CD14-positive monocyte (primary cell): ENCODE measurements around the gene BCAP29. TPM values are rescaled to one million over a fixed set of nuclear protein-coding genes. Genes with fewer than 3 reads are reported as not detected.

Source experiments
- DNase-seq, 3 donors: peaks; one replicate each; pipeline ENCODE4 v3.0.0-alpha.2; 2011 to 2022
- H2AFZ ChIP-seq: 2 replicates; pipeline ENCODE4 v1.6.0; 2012; ENCODE audit warnings: mild to moderate bottlenecking, low read depth, low read length, inconsistent platforms; ENCODE audit not compliant: insufficient read depth, poor library complexity, severe bottlenecking
- H3K27ac ChIP-seq, 2 donors: 1 replicate in 1 of 2; 2 replicates in 1 of 2; pipeline ENCODE4 v1.5.1; 2012 to 2013; ENCODE audit warnings: low read length in 2 of 2, control low read depth in 1 of 2, inconsistent platforms in 1 of 2, low read depth in 1 of 2, mild to moderate bottlenecking in 1 of 2
- H3K27me3 ChIP-seq, 2 donors: one replicate each; pipeline versions ENCODE4 v1.6.0 to v1.6.1; 2011 to 2013; ENCODE audit warnings: low read length in 2 of 2; ENCODE audit not compliant: control insufficient read depth in 2 of 2, insufficient read depth in 2 of 2
- H3K36me3 ChIP-seq, 2 donors: replicated peaks in 1 of 2; 1 replicate in 1 of 2; 2 replicates in 1 of 2; pipeline versions ENCODE4 v1.5.1 to v1.6.1; 2012 to 2013; ENCODE audit warnings: low read length in 2 of 2, control low read depth in 1 of 2, inconsistent platforms in 1 of 2, mild to moderate bottlenecking in 1 of 2; ENCODE audit not compliant: insufficient read depth in 2 of 2, control insufficient read depth in 1 of 2
- H3K4me1 ChIP-seq, 2 donors: 1 replicate in 1 of 2; 2 replicates in 1 of 2; pipeline versions ENCODE4 v1.5.1 to v1.6.1; 2012 to 2013; ENCODE audit warnings: low read length in 2 of 2, control low read depth in 1 of 2, inconsistent platforms in 1 of 2, mild to moderate bottlenecking in 1 of 2, moderate library complexity in 1 of 2; ENCODE audit not compliant: insufficient read depth in 2 of 2, control insufficient read depth in 1 of 2
- H3K4me2 ChIP-seq: replicated peaks from 2 replicates; pipeline ENCODE3; 2012; ENCODE audit warnings: low read length, moderate library complexity, mild to moderate bottlenecking; ENCODE audit not compliant: poor library complexity, severe bottlenecking; ENCODE audit errors: extremely low read depth
- H3K4me3 ChIP-seq, 3 experiments: fragments of 200-600 bp in 1 of 3; sonication (generic) in 1 of 3; replicated peaks in 1 of 3; 1 replicate in 2 of 3; 2 replicates in 1 of 3; pipeline ENCODE4 v1.5.1; 2011 to 2013; ENCODE audit warnings: low read length in 3 of 3, mild to moderate bottlenecking in 3 of 3, control low read depth in 2 of 3, low read depth in 2 of 3, inconsistent platforms in 1 of 3, moderate library complexity in 1 of 3
- H3K79me2 ChIP-seq: 2 replicates; pipeline ENCODE4 v1.6.0; 2012; ENCODE audit warnings: mild to moderate bottlenecking, control low read depth, inconsistent platforms, low read length, moderate library complexity; ENCODE audit not compliant: insufficient read depth
- H3K9ac ChIP-seq: 2 replicates; pipeline ENCODE4 v1.6.0; 2017; ENCODE audit warnings: low read length, mild to moderate bottlenecking; ENCODE audit not compliant: insufficient read depth, poor library complexity, severe bottlenecking
- H3K9me3 ChIP-seq, 2 donors: replicated peaks in 1 of 2; 1 replicate in 1 of 2; 2 replicates in 1 of 2; pipeline versions ENCODE4 v1.5.1 to v1.6.1; 2012 to 2013; ENCODE audit warnings: low read length in 2 of 2, control low read depth in 1 of 2; ENCODE audit not compliant: control insufficient read depth in 1 of 2, insufficient read depth in 1 of 2
- H4K20me1 ChIP-seq: 2 replicates; pipeline ENCODE4 v1.6.0; 2012; ENCODE audit warnings: mild to moderate bottlenecking, low read length, control low read depth, moderate library complexity; ENCODE audit not compliant: insufficient read depth
- H3K27ac Mint-ChIP-seq, 7 donors: one replicate each; pipeline ENCODE4 v1.8.0; 2020; ENCODE audit warnings: mild to moderate bottlenecking in 7 of 7, mixed read lengths in 7 of 7, moderate library complexity in 6 of 7, inconsistent platforms in 2 of 7
- H3K27me3 Mint-ChIP-seq, 3 donors: one replicate each; pipeline ENCODE4 v1.8.0; 2021 to 2022; ENCODE audit warnings: low read depth in 3 of 3, mild to moderate bottlenecking in 3 of 3, mixed read lengths in 3 of 3, moderate library complexity in 3 of 3, inconsistent platforms in 1 of 3
- H3K36me3 Mint-ChIP-seq, 2 donors: one replicate each; pipeline ENCODE4 v1.8.0; 2020; ENCODE audit warnings: mixed read lengths in 2 of 2, inconsistent platforms in 1 of 2, mild to moderate bottlenecking in 1 of 2
- H3K4me1 Mint-ChIP-seq: one replicate; pipeline ENCODE4 v1.8.0; 2020; ENCODE audit warnings: mild to moderate bottlenecking, mixed read lengths
- H3K4me3 Mint-ChIP-seq, 2 donors: one replicate each; pipeline ENCODE4 v1.8.0; 2020; ENCODE audit warnings: mild to moderate bottlenecking in 2 of 2, mixed read lengths in 2 of 2, moderate library complexity in 1 of 2
- H3K9me3 Mint-ChIP-seq, 7 donors: one replicate each; pipeline ENCODE4 v1.8.0; 2020 to 2022; ENCODE audit warnings: mixed read lengths in 7 of 7, mild to moderate bottlenecking in 6 of 7, moderate library complexity in 6 of 7, inconsistent platforms in 2 of 7
- CTCF ChIP-seq: fragments of 200-600 bp; IDR thresholded peaks from one replicate; pipeline ENCODE4 v1.8.0; 2022; ENCODE audit warnings: antibody characterized with exemption, mild to moderate bottlenecking
- WGBS: methylation state at CpG from one replicate; pipeline ENCODE4 v1.1.5; 2013; ENCODE audit warnings: missing lambda C conversion rate; ENCODE audit not compliant: insufficient coverage; 5-methylcytosine and 5-hydroxymethylcytosine counted together
- intact Hi-C, 2 donors: fragments of 100-400 bp; cut with micrococcal nuclease; formaldehyde crosslinking; loops; one replicate each; pipeline versions ENCODE4 v1.15.0 to v1.15.1; 2023
- polyA plus RNA-seq, 3 donors: library from polyadenylated mRNA; depleted of rRNA in 1 of 3; unstranded in 2 of 3; stranded (reverse) in 1 of 3; fragments of 300-500 nt in 2 of 3; fragments of >200 nt in 1 of 3; fragmentation: Illumina TruSeq in 2 of 3; gene quantifications; 1 replicate in 2 of 3; 2 replicates in 1 of 3; pipeline ENCODE4 v1.2.3, GENCODE V29; 2012 to 2021

BCAP29 gene
- polyA plus RNA-seq, 3 donors, result 35.2 to 76.0 (median 58.8) TPM

- WGBS, result 63% methylated on average over 4 of the region's 6 CpGs
- intact Hi-C loops, result loop anchor here (10.0 kb wide), 3 partner anchors 184 to 1686 kb away; partner anchors contain the start of genes ATXN7L1 (in 1 of the 2), CBLL1 (in 1 of the 2) and DLD (in 1 of the 2)
- H3K9me3 ChIP-seq, result no peaks in the 10 kb centered on the region
- no peak overlapping the region for H3K9ac ChIP-seq
- Mint-ChIP-seq H3K27me3 (no peaks in the 10 kb centered on the region), H3K4me3 (peak overlapping the region; percentile 9 to 67), H3K36me3 (peaks cover 19 to 21% of the 10 kb centered on the region in 2 donors), H3K4me1 (peaks cover 41% of the 10 kb centered on the region), H3K27ac (peak overlapping the region in 6 of 7 donors; percentile 4 to 71 (median 37)), H3K9me3 (no peaks in the 10 kb centered on the region)
- peaks cover 6% of the 10 kb centered on the region for H4K20me1 ChIP-seq
- H3K36me3 ChIP-seq, result peaks cover 15 to 23% of the 10 kb centered on the region in 2 donors
- peaks cover 25 to 38% of the 10 kb centered on the region in 2 donors for H3K4me1 ChIP-seq
- no peak for TF ChIP-seq CTCF
- peaks cover 60% of the 10 kb centered on the region for H3K79me2 ChIP-seq
- H3K27ac ChIP-seq, result peak overlapping the region in 1 of 2 donors; percentile 23
- peak overlapping the region in 1 of 3 experiments; percentile 28 for H3K4me3 ChIP-seq
- H2AFZ ChIP-seq, result no peak overlapping the region
- H3K27me3 ChIP-seq, result no peaks in the 10 kb centered on the region
- peak overlapping the region; percentile 17 for H3K4me2 ChIP-seq
- DNase-seq, result no peak
Observed at GRCh38 chr7:107560898-107561516, 19.0 kb upstream of the BCAP29 start.

GRCh38 chr7:107563081-107563774 is 16.8 kb upstream of the BCAP29 start:
- no peak for TF ChIP-seq CTCF
- H2AFZ ChIP-seq, result peak overlapping the region; percentile 98
- peak overlapping the region; percentile 84 for H3K4me2 ChIP-seq
- H3K4me1 Mint-ChIP-seq, result peaks cover 41% of the 10 kb centered on the region
- intact Hi-C loops, result loop anchor here (10.0 kb wide), 3 partner anchors 182 to 1688 kb away; partner anchors contain the start of genes ATXN7L1 (in 1 of the 2), CBLL1 (in 1 of the 2) and DLD (in 1 of the 2)
- peak overlapping the region; percentile 89 to 91 for H3K4me3 Mint-ChIP-seq
- peaks cover 57% of the 10 kb centered on the region for H3K79me2 ChIP-seq
- H3K4me3 ChIP-seq, result peak overlapping the region; percentile 88 to 99 (median 93)
- no peaks in the 10 kb centered on the region for H3K9me3 ChIP-seq
- H3K9me3 Mint-ChIP-seq, result no peaks in the 10 kb centered on the region
- peaks cover 0 to under 1% of the 10 kb centered on the region in 2 donors for H3K36me3 ChIP-seq
- peak in 1 of 3 donors; percentile 10 for DNase-seq
- H3K27ac Mint-ChIP-seq, result peak overlapping the region; percentile 91 to 98 (median 95)
- peaks cover 6% of the 10 kb centered on the region for H4K20me1 ChIP-seq
- no peaks in the 10 kb centered on the region for H3K27me3 ChIP-seq
- 0% methylated on average over 9 of the region's 21 CpGs for WGBS
- H3K27me3 Mint-ChIP-seq, result no peaks in the 10 kb centered on the region
- peak overlapping the region; percentile 90 for H3K9ac ChIP-seq
- H3K36me3 Mint-ChIP-seq, result peaks cover 3 to 5% of the 10 kb centered on the region in 2 donors
- peak overlapping the region; percentile 84 to 98 for H3K27ac ChIP-seq
- H3K4me1 ChIP-seq, result peaks cover 25 to 38% of the 10 kb centered on the region in 2 donors
